A673 (cell line): ENCODE data around the gene NAB2.

ENCODE experiments used
- CTCF ChIP-seq: fragments of 300-800, 200-600 bp; sonication (generic); conservative IDR thresholded peaks from 2 replicates; pipeline ENCODE4 v1.5.1; 2017; ENCODE audit warnings: low read depth, mild to moderate bottlenecking, antibody characterized with exemption, low read length, moderate library complexity, mixed read lengths
- EZH2 ChIP-seq: fragments of 200-600 bp; sonication (generic); IDR thresholded peaks from 2 replicates; pipeline ENCODE4 v1.6.1; 2017; ENCODE audit warnings: borderline replicate concordance, low read depth, mild to moderate bottlenecking, mixed read lengths, antibody characterized with exemption, low read length; ENCODE audit not compliant: poor library complexity, severe bottlenecking

GRCh38 chr12:57128519-57129247 lies 39.8 kb downstream of the NAB2 start:
- no peak for TF ChIP-seq CTCF
- no peak for TF ChIP-seq EZH2
